B cell (primary cell): Measurements from ENCODE around the gene CD101. TPM values are rescaled to one million over a fixed set of nuclear protein-coding genes. Genes with fewer than 3 reads are reported as not detected.

ENCODE experiments used
- ATAC-seq: fragments of 200-7000 bp; cut with Tn5 transposase; one replicate; pipeline ENCODE4 v1.10.0; 2021; ENCODE audit warnings: low read depth, mild to moderate bottlenecking, moderate number of reproducible peaks, moderate library complexity
- CTCF ChIA-PET: fragments of 350-600 bp; sonication (Branson Sonifier 250); formaldehyde crosslinking; loops from one replicate; lab custom pipeline; 2021; ENCODE audit warnings: antibody characterized with exemption, inconsistent platforms; lab: Charles Lee
- POLR2A ChIA-PET: fragments of 350-600 bp; sonication (Branson Sonifier 250); formaldehyde crosslinking; loops from one replicate; lab custom pipeline; 2021; ENCODE audit warnings: antibody characterized with exemption; lab: Charles Lee
- DNase-seq: peaks from one replicate; pipeline ENCODE4 v3.0.0; 2013
- H2AFZ ChIP-seq: 2 replicates; pipeline ENCODE4 v1.6.1; 2012; ENCODE audit warnings: mild to moderate bottlenecking, low read depth, low read length; ENCODE audit not compliant: insufficient read depth, poor library complexity, severe bottlenecking
- H3K27ac ChIP-seq, 2 donors: 1 replicate in 1 of 2; 2 replicates in 1 of 2; pipeline ENCODE4 v1.5.1; 2012 to 2013; ENCODE audit warnings: low read length in 2 of 2, mild to moderate bottlenecking in 2 of 2, moderate library complexity in 1 of 2
- H3K27me3 ChIP-seq, 4 experiments: fragments of 200-600 bp in 1 of 4; sonication (generic) in 1 of 4; replicated peaks in 1 of 4; 1 replicate in 2 of 4; 2 replicates in 2 of 4; pipeline versions ENCODE4 v1.6.1 to v1.7.0; 2013 to 2016; ENCODE audit warnings: low read length in 3 of 4, mild to moderate bottlenecking in 2 of 4, mixed read lengths in 1 of 4, moderate library complexity in 1 of 4; ENCODE audit not compliant: insufficient read depth in 4 of 4, control insufficient read depth in 3 of 4; ENCODE audit errors: control extremely low read depth in 1 of 4
- H3K36me3 ChIP-seq, 2 experiments: replicated peaks in 1 of 2; 1 replicate in 1 of 2; 2 replicates in 1 of 2; pipeline versions ENCODE4 v1.6.1 to v1.7.1; 2013; ENCODE audit warnings: low read length in 1 of 2; ENCODE audit not compliant: insufficient read depth in 2 of 2, control insufficient read depth in 1 of 2; ENCODE audit errors: control extremely low read depth in 1 of 2, extremely low read depth in 1 of 2
- H3K4me1 ChIP-seq, 2 donors: fragments of 200-600 bp in 1 of 2; sonication (generic) in 1 of 2; 1 replicate in 1 of 2; 2 replicates in 1 of 2; pipeline versions ENCODE4 v1.5.1 to v1.6.1; 2013 to 2017; ENCODE audit warnings: low read length in 2 of 2; ENCODE audit not compliant: control insufficient read depth in 2 of 2, insufficient read depth in 2 of 2
- H3K4me2 ChIP-seq: replicated peaks from 2 replicates; pipeline ENCODE3; 2012; ENCODE audit warnings: mild to moderate bottlenecking, low read depth, low read length; ENCODE audit not compliant: poor library complexity, severe bottlenecking
- H3K4me3 ChIP-seq, 5 experiments: fragments of 200-600 bp in 1 of 5; sonication (generic) in 1 of 5; 1 replicate in 3 of 5; 2 replicates in 2 of 5; pipeline versions ENCODE4 v1.5.1 to v1.7.0; 2011 to 2016; ENCODE audit warnings: low read length in 4 of 5, mild to moderate bottlenecking in 4 of 5, low read depth in 2 of 5, control low read depth in 1 of 5, moderate library complexity in 1 of 5; ENCODE audit not compliant: insufficient read depth in 1 of 5; ENCODE audit errors: control extremely low read depth in 1 of 5, extremely low read depth in 1 of 5
- H3K79me2 ChIP-seq: fragments of 200-600 bp; sonication (generic); one replicate; pipeline ENCODE4 v1.6.0; 2016; ENCODE audit warnings: low read length; ENCODE audit not compliant: control insufficient read depth, insufficient read depth
- H3K9ac ChIP-seq: fragments of 200-600 bp; sonication (generic); 2 replicates; pipeline ENCODE4 v1.6.1; 2017; ENCODE audit warnings: mild to moderate bottlenecking, low read length, moderate library complexity
- H3K9me3 ChIP-seq, 3 donors: one replicate each; pipeline versions ENCODE4 v1.6.1 to v1.7.1; 2013; ENCODE audit warnings: low read length in 2 of 3; ENCODE audit not compliant: control insufficient read depth in 2 of 3, insufficient read depth in 1 of 3; ENCODE audit errors: control extremely low read depth in 1 of 3
- H4K20me1 ChIP-seq: 2 replicates; pipeline ENCODE4 v1.6.0; 2012; ENCODE audit warnings: mild to moderate bottlenecking, low read length; ENCODE audit not compliant: insufficient read depth, control insufficient read depth, poor library complexity, severe bottlenecking
- H3K27ac Mint-ChIP-seq: one replicate; pipeline ENCODE4 v1.8.0; 2021; ENCODE audit warnings: mixed read lengths
- H3K27me3 Mint-ChIP-seq: one replicate; pipeline ENCODE4 v1.8.0; 2021; ENCODE audit warnings: mixed read lengths
- H3K4me1 Mint-ChIP-seq: one replicate; pipeline ENCODE4 v1.8.0; 2021; ENCODE audit warnings: mixed read lengths
- H3K4me3 Mint-ChIP-seq: one replicate; pipeline ENCODE4 v1.8.0; 2021; ENCODE audit warnings: mixed read lengths
- H3K9me3 Mint-ChIP-seq: one replicate; pipeline ENCODE4 v1.8.0; 2022; ENCODE audit warnings: mixed read lengths; ENCODE audit not compliant: insufficient read depth
- EZH2 ChIP-seq: IDR thresholded peaks from 2 replicates; pipeline ENCODE4 v1.6.1; 2012; ENCODE audit warnings: borderline replicate concordance, low read depth, mild to moderate bottlenecking, moderate library complexity, low read length; ENCODE audit not compliant: insufficient read depth, poor library complexity, severe bottlenecking
- WGBS: methylation state at CpG from one replicate; pipeline ENCODE4 v1.1.5; 2013; ENCODE audit warnings: missing lambda C conversion rate; ENCODE audit not compliant: insufficient coverage; 5-methylcytosine and 5-hydroxymethylcytosine counted together
- intact Hi-C: fragments of 100-400 bp; cut with micrococcal nuclease; formaldehyde crosslinking; loops from one replicate; pipeline ENCODE4 v1.10.0; 2022
- polyA plus RNA-seq: library from polyadenylated mRNA; depleted of rRNA; stranded (reverse); fragments of >200 nt; gene quantifications from 2 replicates; pipeline ENCODE4 v1.2.3, GENCODE V29; 2012
- total RNA-seq, 2 donors: library from RNA; stranded (reverse); fragments of 120-200 nt in 1 of 2; gene quantifications; 1 replicate in 1 of 2; 2 replicates in 1 of 2; pipeline versions ENCODE4 v1.2.3 to v1.2.4, GENCODE V29; 2013 to 2022
- TF ChIP-seq, protein P1 (sequence below): fragments of 200-600 bp; IDR thresholded peaks from one replicate; pipeline ENCODE4 v1.8.0; 2022; ENCODE audit warnings: antibody characterized with exemption, mild to moderate bottlenecking

CD101 gene
- total and polyA plus RNA-seq, 2 donors (not counting 1 experiment from before 2014, with no cell fraction given) = 0.19 TPM; not detected in 1

GRCh38 chr1:117029685-117030084 lies 28.1 kb downstream of the CD101 start:
- no peak overlapping the region for H3K9ac ChIP-seq
- H3K27me3 ChIP-seq = no peaks in the 10 kb centered on the region
- Mint-ChIP-seq H3K4me1 (no peaks in the 10 kb centered on the region), H3K9me3 (no peaks in the 10 kb centered on the region), H3K4me3 (no peak overlapping the region), H3K27me3 (no peaks in the 10 kb centered on the region), H3K27ac (no peak overlapping the region)
- H3K36me3 ChIP-seq = no peaks in the 10 kb centered on the region
- H3K4me2 ChIP-seq = no peak overlapping the region
- H3K27ac ChIP-seq = no peak overlapping the region
- no peaks in the 10 kb centered on the region for H3K79me2 ChIP-seq
- DNase-seq (no peak), ATAC-seq (no peak)
- no peak overlapping the region for H3K4me3 ChIP-seq
- H3K9me3 ChIP-seq = no peaks in the 10 kb centered on the region
- WGBS = no CpG with 5 or more reads among the region's 1 CpG
- ChIA-PET CTCF (no interaction called here), POLR2A (no interaction called here)
- H3K4me1 ChIP-seq = no peaks in the 10 kb centered on the region
- no peak for TF ChIP-seq EZH2
- TF ChIP-seq, protein P1, sequence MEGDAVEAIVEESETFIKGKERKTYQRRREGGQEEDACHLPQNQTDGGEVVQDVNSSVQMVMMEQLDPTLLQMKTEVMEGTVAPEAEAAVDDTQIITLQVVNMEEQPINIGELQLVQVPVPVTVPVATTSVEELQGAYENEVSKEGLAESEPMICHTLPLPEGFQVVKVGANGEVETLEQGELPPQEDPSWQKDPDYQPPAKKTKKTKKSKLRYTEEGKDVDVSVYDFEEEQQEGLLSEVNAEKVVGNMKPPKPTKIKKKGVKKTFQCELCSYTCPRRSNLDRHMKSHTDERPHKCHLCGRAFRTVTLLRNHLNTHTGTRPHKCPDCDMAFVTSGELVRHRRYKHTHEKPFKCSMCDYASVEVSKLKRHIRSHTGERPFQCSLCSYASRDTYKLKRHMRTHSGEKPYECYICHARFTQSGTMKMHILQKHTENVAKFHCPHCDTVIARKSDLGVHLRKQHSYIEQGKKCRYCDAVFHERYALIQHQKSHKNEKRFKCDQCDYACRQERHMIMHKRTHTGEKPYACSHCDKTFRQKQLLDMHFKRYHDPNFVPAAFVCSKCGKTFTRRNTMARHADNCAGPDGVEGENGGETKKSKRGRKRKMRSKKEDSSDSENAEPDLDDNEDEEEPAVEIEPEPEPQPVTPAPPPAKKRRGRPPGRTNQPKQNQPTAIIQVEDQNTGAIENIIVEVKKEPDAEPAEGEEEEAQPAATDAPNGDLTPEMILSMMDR = no peak
- H4K20me1 ChIP-seq = no peaks in the 10 kb centered on the region
- no peak overlapping the region for H2AFZ ChIP-seq
- intact Hi-C loops = no loop called here

GRCh38 chr1:117030271-117030877 lies 28.8 kb downstream of the CD101 start:
- ChIA-PET POLR2A (no interaction called here), CTCF (no interaction called here)
- Mint-ChIP-seq H3K4me3 (no peak overlapping the region), H3K9me3 (no peaks in the 10 kb centered on the region), H3K4me1 (no peaks in the 10 kb centered on the region), H3K27me3 (no peaks in the 10 kb centered on the region), H3K27ac (no peak overlapping the region)
- Histone ChIP-seq H3K27me3 (no peaks in the 10 kb centered on the region), H3K4me3 (no peak overlapping the region), H3K4me1 (no peaks in the 10 kb centered on the region), H2AFZ (no peak overlapping the region), H4K20me1 (no peaks in the 10 kb centered on the region), H3K4me2 (no peak overlapping the region), H3K79me2 (no peaks in the 10 kb centered on the region), H3K9ac (no peak overlapping the region), H3K27ac (no peak overlapping the region), H3K36me3 (no peaks in the 10 kb centered on the region), H3K9me3 (no peaks in the 10 kb centered on the region)
- TF ChIP-seq, protein P1 = no peak
- TF ChIP-seq EZH2 = no peak
- ATAC-seq (no peak), DNase-seq (no peak)
- WGBS = no CpG with 5 or more reads among the region's 1 CpG
- intact Hi-C loops = no loop called here
